Tibial nerve (tissue), 4 donors: ENCODE data around the gene SGPL1. TPM values are rescaled to one million over a fixed set of nuclear protein-coding genes. Genes with fewer than 3 reads are reported as not detected.
"Not testable (repeated sequence)": the region's sequence is repeated elsewhere in the genome, so short reads cannot be mapped to it uniquely, and the experiment has no call there.

Experiments used
- DNase-seq, 2 donors: peaks; one replicate each; pipeline ENCODE4 v3.0.0-alpha.2; 2019; ENCODE audit warnings: low spot score in 2 of 2
- H3K27ac ChIP-seq, 4 donors: fragments of 200-600 bp; sonication (generic) in 3 of 4; one replicate each; pipeline ENCODE4 v1.5.1; 2017 to 2019; ENCODE audit warnings: mild to moderate bottlenecking in 1 of 4
- H3K27me3 ChIP-seq, 2 donors: fragments of 200-600 bp; sonication (generic) in 1 of 2; one replicate each; pipeline versions ENCODE4 v1.5.1 to v1.6.0; 2017 to 2019
- H3K36me3 ChIP-seq, 3 donors: fragments of 200-600 bp; sonication (generic); one replicate each; pipeline ENCODE4 v1.5.1; 2018 to 2019
- H3K4me1 ChIP-seq, 4 donors: fragments of 200-600 bp; sonication (generic) in 3 of 4; one replicate each; pipeline ENCODE4 v1.5.1; 2017 to 2019
- H3K4me3 ChIP-seq, 4 donors: fragments of 200-600 bp; sonication (generic) in 3 of 4; one replicate each; pipeline ENCODE4 v1.5.1; 2017 to 2019; ENCODE audit warnings: mild to moderate bottlenecking in 1 of 4, moderate library complexity in 1 of 4
- H3K9me3 ChIP-seq, 4 donors: fragments of 200-600 bp; sonication (generic) in 3 of 4; one replicate each; pipeline ENCODE4 v1.5.1; 2017 to 2019
- EP300 ChIP-seq, 2 donors: sonication (generic); formaldehyde crosslinking; IDR thresholded peaks; one replicate each; pipeline ENCODE4 v1.6.1; 2017; ENCODE audit warnings: antibody characterized with exemption in 2 of 2, mild to moderate bottlenecking in 1 of 2
- POLR2A ChIP-seq, 2 donors: fragments of 450-650 bp; IDR thresholded peaks; one replicate each; pipeline ENCODE4 v1.6.1; 2017; ENCODE audit warnings: antibody characterized with exemption in 2 of 2, mild to moderate bottlenecking in 2 of 2, moderate library complexity in 2 of 2
- WGBS, 2 donors: methylation state at CpG; one replicate each; pipeline ENCODE4 v1.1.5; 2018; 5-methylcytosine and 5-hydroxymethylcytosine counted together
- total RNA-seq, 4 donors: library from RNA; depleted of rRNA; stranded (reverse); fragments of >200 nt; gene quantifications; one replicate each; pipeline ENCODE4 v1.1.0, GENCODE V29; 2016
- TF ChIP-seq, protein P1 (sequence below), 5 experiments: fragments of 200-600 bp in 3 of 5; fragments of 450-650 bp in 2 of 5; sonication (generic) in 3 of 5; IDR thresholded peaks; one replicate each; pipeline ENCODE4 v1.5.1; 2016 to 2019; ENCODE audit warnings: antibody characterized with exemption in 5 of 5, mild to moderate bottlenecking in 3 of 5, moderate library complexity in 2 of 5

The SGPL1 gene
- total RNA-seq, 4 donors from 2014 or later = 21.1 to 31.0 (median 24.5) TPM

DNA sequence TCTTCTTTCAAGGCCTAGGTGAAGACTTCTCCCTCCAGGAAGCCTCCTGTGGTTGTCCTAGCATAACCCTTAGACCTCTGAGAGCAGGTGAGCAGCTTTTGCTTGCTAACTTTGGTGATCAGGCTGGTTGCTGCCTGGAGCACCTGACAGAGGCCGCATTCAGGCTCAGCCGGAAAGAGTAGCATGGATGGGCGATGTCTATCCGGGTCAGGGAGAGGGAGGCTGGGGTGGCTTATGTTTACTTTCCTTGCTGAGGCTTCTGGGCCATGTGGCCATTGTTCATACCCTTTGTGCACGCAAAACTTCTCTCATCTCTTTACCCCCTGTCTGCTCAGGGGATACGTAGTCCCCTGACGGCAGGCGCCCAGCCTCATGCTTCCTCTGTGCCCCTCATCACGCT lies 100.1 kb downstream of the SGPL1 start:
- H3K27ac ChIP-seq = no peak overlapping the region
- H3K4me1 ChIP-seq = no peaks in the 10 kb centered on the region
- no peaks in the 10 kb centered on the region for H3K36me3 ChIP-seq
- TF ChIP-seq EP300 (IDR thresholded peaks at IDR 0.05) (no peak), POLR2A (IDR thresholded peaks at IDR 0.05) (no peak)
- TF ChIP-seq, protein P1, sequence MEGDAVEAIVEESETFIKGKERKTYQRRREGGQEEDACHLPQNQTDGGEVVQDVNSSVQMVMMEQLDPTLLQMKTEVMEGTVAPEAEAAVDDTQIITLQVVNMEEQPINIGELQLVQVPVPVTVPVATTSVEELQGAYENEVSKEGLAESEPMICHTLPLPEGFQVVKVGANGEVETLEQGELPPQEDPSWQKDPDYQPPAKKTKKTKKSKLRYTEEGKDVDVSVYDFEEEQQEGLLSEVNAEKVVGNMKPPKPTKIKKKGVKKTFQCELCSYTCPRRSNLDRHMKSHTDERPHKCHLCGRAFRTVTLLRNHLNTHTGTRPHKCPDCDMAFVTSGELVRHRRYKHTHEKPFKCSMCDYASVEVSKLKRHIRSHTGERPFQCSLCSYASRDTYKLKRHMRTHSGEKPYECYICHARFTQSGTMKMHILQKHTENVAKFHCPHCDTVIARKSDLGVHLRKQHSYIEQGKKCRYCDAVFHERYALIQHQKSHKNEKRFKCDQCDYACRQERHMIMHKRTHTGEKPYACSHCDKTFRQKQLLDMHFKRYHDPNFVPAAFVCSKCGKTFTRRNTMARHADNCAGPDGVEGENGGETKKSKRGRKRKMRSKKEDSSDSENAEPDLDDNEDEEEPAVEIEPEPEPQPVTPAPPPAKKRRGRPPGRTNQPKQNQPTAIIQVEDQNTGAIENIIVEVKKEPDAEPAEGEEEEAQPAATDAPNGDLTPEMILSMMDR (IDR thresholded peaks at IDR 0.05) = no peak
- H3K4me3 ChIP-seq = no peak overlapping the region
- no peak for DNase-seq
- 88 to 90% methylated on average over 9 of the region's 9 CpGs for WGBS, 2 donors
- H3K27me3 ChIP-seq = no peaks in the 10 kb centered on the region
- no peaks in the 10 kb centered on the region for H3K9me3 ChIP-seq

DNA sequence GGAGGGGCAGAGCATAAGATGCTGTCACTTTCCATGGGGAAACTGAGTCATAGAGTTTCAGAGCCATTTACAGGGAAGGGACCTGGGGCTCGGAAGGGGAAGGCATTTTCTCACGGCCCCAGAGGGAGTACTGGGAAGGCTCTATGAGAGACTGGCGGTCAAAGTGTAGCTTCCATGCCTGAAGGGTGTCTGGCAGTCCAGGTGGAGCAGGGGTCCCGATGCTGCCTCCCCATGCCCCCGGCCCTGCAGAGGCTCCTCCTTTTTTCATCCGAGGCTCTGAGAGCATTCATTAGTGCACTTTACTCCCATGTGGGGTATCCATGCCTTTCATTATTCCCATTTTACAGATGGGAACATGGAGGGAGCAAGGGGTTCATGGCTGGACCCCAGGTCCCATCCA lies 100.5 kb downstream of the SGPL1 start:
- Histone ChIP-seq H3K4me3 (no peak overlapping the region), H3K27ac (no peak overlapping the region), H3K4me1 (no peaks in the 10 kb centered on the region), H3K36me3 (no peaks in the 10 kb centered on the region), H3K9me3 (no peaks in the 10 kb centered on the region), H3K27me3 (no peaks in the 10 kb centered on the region)
- no peak for TF ChIP-seq POLR2A (IDR thresholded peaks at IDR 0.05)
- TF ChIP-seq, protein P1 (IDR thresholded peaks at IDR 0.05) = no peak
- TF ChIP-seq EP300 (IDR thresholded peaks at IDR 0.05) = no peak
- DNase-seq = no peak
- 84 to 88% methylated on average over 5 to 6 of the region's 6 CpGs for WGBS, 2 donors

DNA sequence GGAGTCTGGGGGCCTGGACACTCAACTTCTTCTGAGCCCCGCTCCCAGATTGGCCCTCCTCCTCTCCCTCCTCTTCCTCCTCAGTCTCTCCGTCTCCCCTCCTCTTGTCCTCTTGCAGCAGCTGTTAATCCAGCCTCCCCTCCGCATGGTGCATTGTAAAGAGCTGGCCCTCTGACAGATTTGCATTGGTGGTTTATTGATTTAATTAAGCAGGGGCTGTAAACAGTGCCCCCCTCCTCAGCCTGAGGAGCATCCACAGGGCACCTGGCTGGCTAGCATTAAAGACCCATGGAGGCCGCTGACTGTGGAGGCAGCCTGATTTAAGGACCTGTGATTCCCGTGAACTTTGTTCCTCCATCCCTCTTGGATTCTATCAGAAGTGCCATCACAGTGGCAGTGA lies 101.5 kb downstream of the SGPL1 start:
- Histone ChIP-seq H3K4me1 (no peaks in the 10 kb centered on the region), H3K4me3 (no peak overlapping the region), H3K36me3 (no peaks in the 10 kb centered on the region), H3K9me3 (no peaks in the 10 kb centered on the region), H3K27me3 (no peaks in the 10 kb centered on the region), H3K27ac (no peak overlapping the region)
- WGBS, 2 donors = 50 to 54% methylated on average over 4 to 5 of the region's 5 CpGs
- TF ChIP-seq, protein P1 (IDR thresholded peaks at IDR 0.05) = no peak
- TF ChIP-seq POLR2A (IDR thresholded peaks at IDR 0.05) = no peak
- TF ChIP-seq EP300 (IDR thresholded peaks at IDR 0.05) = no peak
- DNase-seq = no peak

DNA sequence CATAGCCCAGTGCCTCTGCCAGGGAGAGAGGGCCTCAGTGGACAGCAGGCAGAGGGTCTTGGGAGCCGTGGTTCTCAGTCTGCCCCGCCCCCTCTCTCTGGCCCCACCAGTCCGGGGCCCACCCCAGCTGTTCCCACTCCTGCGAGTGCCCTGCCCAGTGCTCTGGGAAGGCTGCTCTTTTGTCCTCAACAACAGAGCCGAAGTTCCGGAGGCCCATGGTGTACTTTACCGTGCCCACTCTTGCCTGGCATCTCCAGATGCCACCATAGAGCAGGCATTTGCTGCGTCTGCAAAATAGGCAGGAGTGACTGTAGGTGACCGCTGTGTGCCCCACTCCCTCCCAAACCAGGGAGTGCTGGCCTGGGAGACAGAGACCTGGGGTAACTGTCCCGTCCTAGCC lies 101.9 kb downstream of the SGPL1 start:
- no peaks in the 10 kb centered on the region for H3K4me1 ChIP-seq
- no peaks in the 10 kb centered on the region for H3K27me3 ChIP-seq
- no peak overlapping the region for H3K27ac ChIP-seq
- H3K9me3 ChIP-seq = no peaks in the 10 kb centered on the region
- TF ChIP-seq EP300 (IDR thresholded peaks at IDR 0.05) = no peak
- DNase-seq = no peak
- WGBS, 2 donors = 48 to 59% methylated on average over 4 to 10 of the region's 10 CpGs
- no peak overlapping the region for H3K4me3 ChIP-seq
- H3K36me3 ChIP-seq = no peaks in the 10 kb centered on the region

DNA sequence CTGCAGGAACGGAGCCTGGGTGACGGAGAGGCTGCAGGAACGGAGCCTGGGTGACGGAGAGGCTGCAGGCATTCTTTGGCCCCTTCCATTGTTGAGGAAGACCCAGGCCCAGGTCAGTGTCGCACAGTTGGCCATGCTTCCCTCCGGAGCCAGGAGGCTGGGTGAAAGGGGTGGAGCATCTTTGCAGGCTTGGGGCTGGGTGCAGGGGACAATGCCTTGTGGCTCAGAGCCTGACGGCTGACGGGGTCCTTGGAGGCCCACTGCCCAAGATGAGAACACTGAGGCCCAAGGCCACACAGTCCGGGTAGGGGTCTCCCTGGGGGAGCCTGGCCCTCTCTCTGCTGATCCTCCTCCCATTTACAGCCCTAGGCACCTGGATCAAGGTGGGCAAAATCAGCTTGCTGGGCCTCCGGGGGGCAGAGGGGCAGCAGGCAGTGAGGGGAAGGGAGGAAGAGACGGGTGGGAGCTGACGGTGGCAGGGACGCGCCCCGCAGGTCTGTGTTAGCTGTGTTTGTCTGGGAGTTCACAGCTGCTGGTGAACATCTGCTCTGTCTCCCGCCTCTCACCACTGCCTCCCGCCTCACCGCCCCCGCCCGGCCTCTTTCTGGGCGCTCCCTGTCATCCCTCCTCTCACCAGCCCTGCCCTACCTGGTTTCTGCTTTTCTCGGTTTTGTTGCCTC lies 103.2 kb downstream of the SGPL1 start:
- no peaks in the 10 kb centered on the region for H3K27me3 ChIP-seq
- no peaks in the 10 kb centered on the region for H3K36me3 ChIP-seq
- H3K9me3 ChIP-seq = no peaks in the 10 kb centered on the region
- H3K27ac ChIP-seq = no peak overlapping the region
- H3K4me3 ChIP-seq = no peak overlapping the region
- H3K4me1 ChIP-seq = no peaks in the 10 kb centered on the region
- WGBS, 2 donors = 43 to 55% methylated on average over 16 to 20 of the region's 22 CpGs
- DNase-seq = no peak
- TF ChIP-seq, protein P1 (IDR thresholded peaks at IDR 0.05) = no peak
- TF ChIP-seq POLR2A (IDR thresholded peaks at IDR 0.05) (no peak), EP300 (IDR thresholded peaks at IDR 0.05) (no peak)

DNA sequence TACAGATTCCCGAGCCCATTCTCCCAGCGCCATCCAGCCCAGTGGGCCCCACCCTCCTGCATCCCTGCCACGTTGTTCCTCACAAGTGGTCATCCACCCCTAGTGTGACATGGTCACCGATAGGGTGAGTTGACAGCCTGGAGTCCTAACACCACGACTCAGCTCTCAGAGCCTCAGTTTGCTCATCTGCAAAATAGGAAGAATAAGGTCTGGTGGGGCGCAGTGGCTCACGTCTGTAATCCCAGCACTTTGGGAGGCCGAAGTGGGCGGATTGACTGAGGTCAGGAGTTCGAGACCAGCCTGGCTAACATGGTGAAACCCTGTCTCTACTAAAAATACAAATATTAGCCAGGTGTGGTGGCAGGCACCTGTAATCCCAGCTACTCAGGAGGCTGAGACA lies 104.2 kb downstream of the SGPL1 start:
- H3K27me3 ChIP-seq, H3K9me3 ChIP-seq, DNase-seq, H3K27ac ChIP-seq, H3K36me3 ChIP-seq, H3K4me3 ChIP-seq, H3K4me1 ChIP-seq: not testable (repeated sequence)
- WGBS, 2 donors = 81 to 85% methylated on average over 10 of the region's 10 CpGs
